GM12801 (cell line): ENCODE data around the gene GARNL3.

Source experiments
- CTCF ChIP-seq: IDR thresholded peaks from one replicate; pipeline ENCODE4 v1.5.1; 2011; ENCODE audit warnings: control low read depth; ENCODE audit not compliant: insufficient read length; ENCODE audit errors: extremely low read depth

The GARNL3 gene

GRCh38 chr9:127305206-127305837 is 40.7 kb downstream of the GARNL3 start:
- no peak for TF ChIP-seq CTCF

GRCh38 chr9:127305838-127306226 is 41.3 kb downstream of the GARNL3 start:
- TF ChIP-seq CTCF: no peak

GRCh38 chr9:127307802-127308201 is 43.2 kb downstream of the GARNL3 start:
- TF ChIP-seq CTCF: no peak

- no peak for TF ChIP-seq CTCF
Observed at GRCh38 chr9:127308652-127309434, 44.3 kb downstream of the GARNL3 start.

GRCh38 chr9:127309715-127310114 is 45.1 kb downstream of the GARNL3 start:
- TF ChIP-seq CTCF: no peak

- TF ChIP-seq CTCF: no peak
Observed at GRCh38 chr9:127311239-127311741, 46.7 kb downstream of the GARNL3 start.

- no peak for TF ChIP-seq CTCF
Observed at GRCh38 chr9:127313042-127313560, 48.5 kb downstream of the GARNL3 start.
